ENCODE measurements around the gene PODN. TPM values are rescaled to one million over a fixed set of nuclear protein-coding genes. Genes with fewer than 3 reads are reported as not detected.

Gene PODN
- total RNA-seq, 1 donor from 2014 or later: 0.53 TPM

- H3K4me3 ChIP-seq (ENCODE audit: low read depth, low read length): no peak overlapping the region
- FAIRE-seq (no peak), DNase-seq (ENCODE audit: low read depth) (no peak)
- TF ChIP-seq CTCF (IDR thresholded peaks at IDR 0.05; ENCODE audit: insufficient read depth, low read length, severe bottlenecking): no peak
- no peaks in the 10 kb centered on the region for H3K36me3 ChIP-seq (ENCODE audit: control insufficient read depth, insufficient read depth, low read length)
- no peaks in the 10 kb centered on the region for H3K27me3 ChIP-seq (ENCODE audit: control insufficient read depth, insufficient read depth, low read length)
Observed at GRCh38 chr1:53093778-53094532, 31.9 kb downstream of the PODN start.

GRCh38 chr1:53094533-53094919 is 32.5 kb downstream of the PODN start:
- Histone ChIP-seq H3K36me3 (ENCODE audit: control insufficient read depth, insufficient read depth, low read length) (no peaks in the 10 kb centered on the region), H3K27me3 (ENCODE audit: control insufficient read depth, insufficient read depth, low read length) (no peaks in the 10 kb centered on the region), H3K4me3 (ENCODE audit: low read depth, low read length) (no peak overlapping the region)
- FAIRE-seq: no peak
- DNase-seq (ENCODE audit: low read depth): no peak
- TF ChIP-seq CTCF (IDR thresholded peaks at IDR 0.05; ENCODE audit: insufficient read depth, low read length, severe bottlenecking): no peak

- no peak for TF ChIP-seq CTCF (IDR thresholded peaks at IDR 0.05; ENCODE audit: insufficient read depth, low read length, severe bottlenecking)
- no peak for FAIRE-seq
- DNase-seq (ENCODE audit: low read depth): no peak
Observed at GRCh38 chr1:53104289-53104913, 42.4 kb downstream of the PODN start.

GRCh38 chr1:53107090-53107489 is 45.1 kb downstream of the PODN start:
- FAIRE-seq: no peak
- no peak overlapping the region for H3K4me3 ChIP-seq (ENCODE audit: low read depth, low read length)

More at GRCh38 chr1:53104289-53104913, 42.4 kb downstream of the PODN start:
- Histone ChIP-seq H3K4me3 (ENCODE audit: low read depth, low read length) (no peak overlapping the region), H3K27me3 (ENCODE audit: control insufficient read depth, insufficient read depth, low read length) (peaks cover 2% of the 10 kb centered on the region), H3K36me3 (ENCODE audit: control insufficient read depth, insufficient read depth, low read length) (no peaks in the 10 kb centered on the region)

GRCh38 chr1:53107570-53108322 is 45.7 kb downstream of the PODN start:
- FAIRE-seq: no peak
- H3K4me3 ChIP-seq (ENCODE audit: low read depth, low read length): no peak overlapping the region
- no peak for TF ChIP-seq CTCF (IDR thresholded peaks at IDR 0.05; ENCODE audit: insufficient read depth, low read length, severe bottlenecking)
- peaks cover 2% of the 10 kb centered on the region for H3K27me3 ChIP-seq (ENCODE audit: control insufficient read depth, insufficient read depth, low read length)
- H3K36me3 ChIP-seq (ENCODE audit: control insufficient read depth, insufficient read depth, low read length): no peaks in the 10 kb centered on the region
- peak; percentile 35 for DNase-seq (ENCODE audit: low read depth)

More at GRCh38 chr1:53107090-53107489, 45.1 kb downstream of the PODN start:
- no peaks in the 10 kb centered on the region for H3K36me3 ChIP-seq (ENCODE audit: control insufficient read depth, insufficient read depth, low read length)
- H3K27me3 ChIP-seq (ENCODE audit: control insufficient read depth, insufficient read depth, low read length): peaks cover 2% of the 10 kb centered on the region
- no peak for DNase-seq (ENCODE audit: low read depth)
- TF ChIP-seq CTCF (IDR thresholded peaks at IDR 0.05; ENCODE audit: insufficient read depth, low read length, severe bottlenecking): no peak
